T1000 (cell line): Measurements from ENCODE around the gene CARS1.

Experiments used
- DNase-seq: peaks from one replicate; lab custom pipeline; 2025; ENCODE audit warnings: mixed read lengths; lab: John Stamatoyannopoulos, UW

CARS1 gene

GRCh38 chr11:3060436-3061025 lies 3.3 kb upstream of the CARS1 start:
- no peak for DNase-seq

- DNase-seq, result peak; percentile 7
Measured at GRCh38 chr11:3058753-3059664, 1.8 kb upstream of the CARS1 start.

GRCh38 chr11:3056296-3057068 lies 741 bp downstream of the CARS1 start:
- DNase-seq, result no peak

GRCh38 chr11:3055891-3056290 lies 1.3 kb downstream of the CARS1 start:
- no peak for DNase-seq

- no peak for DNase-seq
Measured at GRCh38 chr11:3052567-3052966, 4.7 kb downstream of the CARS1 start.

GRCh38 chr11:3052109-3052479 lies 5.1 kb downstream of the CARS1 start:
- DNase-seq, result no peak

GRCh38 chr11:3051196-3052108 lies 5.8 kb downstream of the CARS1 start:
- no peak for DNase-seq

- no peak for DNase-seq
Measured at GRCh38 chr11:3050386-3051195, 6.6 kb downstream of the CARS1 start.

GRCh38 chr11:3049430-3050243 lies 7.6 kb downstream of the CARS1 start:
- peak; percentile 85 for DNase-seq

GRCh38 chr11:3047637-3048036 lies 9.6 kb downstream of the CARS1 start:
- DNase-seq, result no peak

- DNase-seq, result no peak
Measured at GRCh38 chr11:3046641-3047040, 10.6 kb downstream of the CARS1 start.

- no peak for DNase-seq
Measured at GRCh38 chr11:3046190-3046589, 11.0 kb downstream of the CARS1 start.

- DNase-seq, result no peak
Measured at GRCh38 chr11:3044915-3045314, 12.3 kb downstream of the CARS1 start.

GRCh38 chr11:3044004-3044403 lies 13.2 kb downstream of the CARS1 start:
- no peak for DNase-seq

GRCh38 chr11:3043315-3043871 lies 13.8 kb downstream of the CARS1 start:
- no peak for DNase-seq

- DNase-seq, result no peak
Measured at GRCh38 chr11:3042496-3043314, 14.5 kb downstream of the CARS1 start.

- DNase-seq, result no peak
Measured at GRCh38 chr11:3041699-3042441, 15.4 kb downstream of the CARS1 start.

GRCh38 chr11:3040881-3041280 lies 16.3 kb downstream of the CARS1 start:
- no peak for DNase-seq
